ENCODE measurements around the gene RXRB.

The RXRB gene

DNA sequence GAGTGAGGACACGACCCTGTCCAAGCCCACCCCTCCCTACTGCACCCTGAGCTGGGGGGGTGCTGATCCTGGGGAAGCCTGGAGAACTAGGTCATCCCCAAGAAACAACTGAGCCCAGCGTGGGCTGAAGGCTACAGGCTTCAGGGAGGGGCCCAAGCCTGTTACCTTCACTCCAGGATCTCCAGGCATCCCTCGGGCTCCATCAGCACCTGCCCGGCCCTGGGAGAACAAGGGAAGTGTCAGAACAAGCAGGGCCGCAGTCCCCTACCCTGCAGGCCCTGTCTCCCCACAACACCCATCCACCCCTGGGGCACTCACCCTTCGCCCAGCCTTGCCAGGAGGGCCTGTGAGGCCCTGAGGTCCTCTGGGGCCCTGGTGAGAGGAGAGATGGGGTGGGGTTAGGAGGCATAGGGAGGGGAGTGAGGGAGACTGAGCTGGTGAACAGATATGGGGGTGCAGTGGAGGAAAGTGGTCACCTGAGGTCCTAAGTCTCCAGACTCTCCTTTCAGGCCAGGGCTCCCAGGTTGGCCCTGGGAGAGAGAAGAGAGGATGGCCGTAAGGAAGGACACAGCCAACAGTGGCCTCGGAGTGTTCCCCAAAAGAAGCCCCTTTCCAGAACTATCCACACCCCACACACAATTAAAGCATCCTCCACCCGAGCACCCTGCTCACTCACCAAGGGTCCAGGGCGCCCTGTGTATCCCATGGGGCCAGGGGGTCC lies 21.6 kb downstream of the RXRB start:
- DNase-seq (ENCODE audit: low spot score) (peak; percentile 40), ATAC-seq (ENCODE audit: low read depth) (no peak)
- H3K4me1 ChIP-seq (ENCODE audit: insufficient read depth, poor library complexity, severe bottlenecking) = no peaks in the 10 kb centered on the region
- no peaks in the 10 kb centered on the region for H3K27me3 ChIP-seq (ENCODE audit: insufficient read depth, poor library complexity, severe bottlenecking)
- no peaks in the 10 kb centered on the region for H3K9me3 ChIP-seq (ENCODE audit: severe bottlenecking)
- no peaks in the 10 kb centered on the region for H3K36me3 ChIP-seq (ENCODE audit: low read depth)
- H3K27ac ChIP-seq (ENCODE audit: poor library complexity, severe bottlenecking) = no peak overlapping the region
- no peak overlapping the region for H3K4me3 ChIP-seq (ENCODE audit: severe bottlenecking)
- TF ChIP-seq, protein P1, sequence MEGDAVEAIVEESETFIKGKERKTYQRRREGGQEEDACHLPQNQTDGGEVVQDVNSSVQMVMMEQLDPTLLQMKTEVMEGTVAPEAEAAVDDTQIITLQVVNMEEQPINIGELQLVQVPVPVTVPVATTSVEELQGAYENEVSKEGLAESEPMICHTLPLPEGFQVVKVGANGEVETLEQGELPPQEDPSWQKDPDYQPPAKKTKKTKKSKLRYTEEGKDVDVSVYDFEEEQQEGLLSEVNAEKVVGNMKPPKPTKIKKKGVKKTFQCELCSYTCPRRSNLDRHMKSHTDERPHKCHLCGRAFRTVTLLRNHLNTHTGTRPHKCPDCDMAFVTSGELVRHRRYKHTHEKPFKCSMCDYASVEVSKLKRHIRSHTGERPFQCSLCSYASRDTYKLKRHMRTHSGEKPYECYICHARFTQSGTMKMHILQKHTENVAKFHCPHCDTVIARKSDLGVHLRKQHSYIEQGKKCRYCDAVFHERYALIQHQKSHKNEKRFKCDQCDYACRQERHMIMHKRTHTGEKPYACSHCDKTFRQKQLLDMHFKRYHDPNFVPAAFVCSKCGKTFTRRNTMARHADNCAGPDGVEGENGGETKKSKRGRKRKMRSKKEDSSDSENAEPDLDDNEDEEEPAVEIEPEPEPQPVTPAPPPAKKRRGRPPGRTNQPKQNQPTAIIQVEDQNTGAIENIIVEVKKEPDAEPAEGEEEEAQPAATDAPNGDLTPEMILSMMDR (IDR thresholded peaks at IDR 0.05; ENCODE audit: poor library complexity, severe bottlenecking) = no peak

DNA sequence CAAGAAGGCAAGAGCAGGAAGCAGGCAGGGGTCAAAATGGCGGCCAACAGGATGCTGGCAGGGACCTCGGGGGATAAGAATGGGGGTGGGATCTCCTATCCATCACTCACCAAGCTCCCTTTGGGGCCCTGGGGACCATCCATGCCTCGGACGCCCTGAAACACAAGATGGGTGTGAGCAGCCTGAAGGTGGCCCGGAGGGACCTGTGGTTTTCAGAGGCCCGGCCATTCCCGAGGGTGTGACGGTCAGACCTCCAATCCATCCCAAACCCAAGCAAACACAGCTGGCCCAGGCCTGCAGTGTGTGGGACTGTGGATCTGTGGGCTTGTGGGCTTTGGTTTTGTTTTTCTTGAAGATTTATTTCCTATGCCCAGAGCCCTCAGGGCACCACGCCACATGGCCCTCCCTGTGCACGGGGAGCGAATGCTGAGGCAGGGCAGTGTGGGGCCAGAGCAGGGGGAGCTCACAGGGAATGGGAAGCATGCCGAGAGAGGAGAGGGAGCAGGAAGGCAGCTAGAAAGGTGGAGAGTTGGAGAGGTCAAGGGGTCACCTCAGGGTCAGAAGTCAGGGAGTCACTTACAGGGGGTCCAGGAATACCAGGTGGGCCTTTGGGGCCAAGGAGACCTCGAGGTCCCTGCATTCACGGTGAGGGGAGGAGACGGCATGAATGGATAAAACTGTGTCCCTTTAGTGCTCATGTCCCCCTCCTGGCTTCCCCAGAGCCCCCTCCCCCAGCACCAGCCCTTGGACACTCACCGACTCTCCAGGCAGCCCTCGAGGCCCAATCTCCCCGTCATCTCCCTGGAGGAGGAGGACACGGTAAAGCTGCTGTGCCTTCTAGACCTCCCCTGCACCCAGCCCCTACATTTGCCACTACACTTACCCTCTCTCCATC lies 22.7 kb downstream of the RXRB start:
- H3K4me3 ChIP-seq (ENCODE audit: severe bottlenecking) = no peak overlapping the region
- ATAC-seq (ENCODE audit: low read depth) (no peak), DNase-seq (ENCODE audit: low spot score) (peak; percentile 33)
- no peaks in the 10 kb centered on the region for H3K9me3 ChIP-seq (ENCODE audit: severe bottlenecking)
- no peaks in the 10 kb centered on the region for H3K36me3 ChIP-seq (ENCODE audit: low read depth)
- TF ChIP-seq, protein P1 (IDR thresholded peaks at IDR 0.05; ENCODE audit: poor library complexity, severe bottlenecking) = no peak
- no peaks in the 10 kb centered on the region for H3K4me1 ChIP-seq (ENCODE audit: insufficient read depth, poor library complexity, severe bottlenecking)
- no peak overlapping the region for H3K27ac ChIP-seq (ENCODE audit: poor library complexity, severe bottlenecking)
- no peaks in the 10 kb centered on the region for H3K27me3 ChIP-seq (ENCODE audit: insufficient read depth, poor library complexity, severe bottlenecking)

DNA sequence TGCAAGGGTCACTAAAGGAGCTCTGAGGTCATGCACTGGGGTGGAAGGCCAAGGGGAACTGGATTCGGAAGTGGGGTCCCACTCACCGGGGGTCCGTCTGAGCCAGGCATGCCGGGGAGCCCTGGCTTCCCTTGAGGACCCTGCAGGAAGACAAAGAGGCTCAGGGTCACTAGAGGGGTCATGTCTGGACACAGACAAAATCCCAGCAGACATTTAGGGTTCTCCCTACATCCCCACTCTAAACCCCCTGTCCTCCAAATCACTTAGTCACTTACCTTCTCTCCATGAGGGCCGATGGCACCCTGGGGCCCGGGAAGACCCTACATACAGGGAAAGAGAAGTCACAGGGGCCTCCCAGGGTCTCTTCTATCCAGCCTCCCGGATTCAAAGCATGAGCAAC lies 23.6 kb downstream of the RXRB start:
- Histone ChIP-seq H3K9me3 (ENCODE audit: severe bottlenecking) (no peaks in the 10 kb centered on the region), H3K27ac (ENCODE audit: poor library complexity, severe bottlenecking) (no peak overlapping the region), H3K4me3 (ENCODE audit: severe bottlenecking) (no peak overlapping the region), H3K4me1 (ENCODE audit: insufficient read depth, poor library complexity, severe bottlenecking) (no peaks in the 10 kb centered on the region), H3K27me3 (ENCODE audit: insufficient read depth, poor library complexity, severe bottlenecking) (no peaks in the 10 kb centered on the region), H3K36me3 (ENCODE audit: low read depth) (no peaks in the 10 kb centered on the region)
- ATAC-seq (ENCODE audit: low read depth) (no peak), DNase-seq (ENCODE audit: low spot score) (peak; percentile 28)
- TF ChIP-seq, protein P1 (IDR thresholded peaks at IDR 0.05; ENCODE audit: poor library complexity, severe bottlenecking) = no peak

DNA sequence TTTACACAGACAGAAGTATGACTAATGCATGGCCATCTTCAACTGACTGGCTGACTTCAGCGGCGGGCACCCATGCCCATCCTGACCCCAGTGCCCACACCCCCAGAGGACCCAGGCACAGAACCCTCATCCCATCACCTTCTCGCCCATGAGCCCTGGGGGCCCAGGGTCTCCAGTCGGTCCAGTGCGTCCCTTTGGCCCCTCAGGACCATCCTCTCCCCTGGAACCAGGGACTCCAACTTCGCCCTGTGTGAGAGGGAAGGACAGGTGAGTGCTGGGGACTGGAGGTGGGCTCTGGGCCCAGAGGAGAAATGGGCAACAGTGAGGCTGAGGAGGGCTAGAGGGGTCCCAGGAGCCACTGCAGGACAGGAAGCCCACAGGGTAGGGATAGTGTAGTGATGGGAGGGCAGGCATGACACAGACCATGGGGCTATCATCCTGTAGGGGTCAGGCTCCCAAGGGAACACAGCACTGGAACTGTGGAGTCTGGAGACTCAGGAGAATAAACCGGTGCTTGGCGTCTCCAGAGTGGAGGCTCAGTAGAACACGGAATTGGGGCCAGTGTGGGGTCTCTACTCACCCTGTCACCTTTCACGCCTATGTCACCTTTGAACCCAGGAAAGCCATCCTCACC lies 24.9 kb downstream of the RXRB start:
- ATAC-seq (ENCODE audit: low read depth) = 0 out of 3 replicates have a peak, but pooled peaks have one; percentile 26
- H3K27ac ChIP-seq (ENCODE audit: poor library complexity, severe bottlenecking) = no peak overlapping the region
- H3K9me3 ChIP-seq (ENCODE audit: severe bottlenecking) = no peaks in the 10 kb centered on the region
- no peaks in the 10 kb centered on the region for H3K36me3 ChIP-seq (ENCODE audit: low read depth)
- DNase-seq (ENCODE audit: low spot score) = peak; percentile 29
- TF ChIP-seq, protein P1 (IDR thresholded peaks at IDR 0.05; ENCODE audit: poor library complexity, severe bottlenecking) = no peak
- H3K4me3 ChIP-seq (ENCODE audit: severe bottlenecking) = no peak overlapping the region
- H3K27me3 ChIP-seq (ENCODE audit: insufficient read depth, poor library complexity, severe bottlenecking) = no peaks in the 10 kb centered on the region
- no peaks in the 10 kb centered on the region for H3K4me1 ChIP-seq (ENCODE audit: insufficient read depth, poor library complexity, severe bottlenecking)
